Measurements from ENCODE around the gene ADD3.
A peak's percentile ranks its signal among the peaks of the same experiment; 100 is the strongest.

Gene ADD3

DNA sequence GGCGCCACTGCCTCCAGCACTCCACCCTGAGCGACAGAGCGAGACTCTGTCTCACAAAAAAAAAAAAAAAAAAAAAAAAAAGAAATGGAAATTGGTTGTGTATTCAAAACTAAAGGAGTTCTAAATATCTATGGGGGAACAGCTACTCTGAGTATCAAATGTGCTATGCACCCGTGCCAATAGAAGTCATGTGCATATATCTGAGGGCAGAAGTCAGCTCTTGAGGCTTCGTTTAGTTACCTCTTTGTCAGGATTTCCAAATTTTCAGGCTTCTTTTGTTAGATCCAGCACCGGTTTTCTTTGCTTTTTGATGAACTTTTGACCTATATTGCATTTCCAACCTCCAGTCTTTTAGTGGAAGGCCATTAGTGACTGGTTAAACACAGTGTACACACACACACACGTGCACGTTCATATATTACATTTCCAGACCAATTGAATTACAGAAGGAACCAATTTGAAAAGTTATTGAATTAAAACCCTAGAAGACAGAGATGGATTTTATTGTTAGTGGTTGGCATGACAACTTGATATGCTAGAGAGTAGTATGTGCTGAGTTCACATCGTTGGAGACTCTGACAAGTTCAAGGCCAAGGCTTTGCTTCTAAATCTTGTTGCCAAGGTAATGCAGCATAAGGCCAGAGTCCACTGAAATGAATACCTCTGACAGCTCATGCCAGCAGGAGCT, 33.1 kb upstream of the ADD3 start:
- Histone ChIP-seq H3K27ac (no peak overlapping the region), H3K36me3 (no peaks in the 10 kb centered on the region), H3K4me3 (ENCODE audit: low read depth, low read length) (no peak overlapping the region), H3K9me3 (ENCODE audit: severe bottlenecking) (no peaks in the 10 kb centered on the region), H3K27me3 (ENCODE audit: insufficient read depth, low read depth, severe bottlenecking) (no peaks in the 10 kb centered on the region)
- DNase-seq = no peak
- TF ChIP-seq, protein P1, sequence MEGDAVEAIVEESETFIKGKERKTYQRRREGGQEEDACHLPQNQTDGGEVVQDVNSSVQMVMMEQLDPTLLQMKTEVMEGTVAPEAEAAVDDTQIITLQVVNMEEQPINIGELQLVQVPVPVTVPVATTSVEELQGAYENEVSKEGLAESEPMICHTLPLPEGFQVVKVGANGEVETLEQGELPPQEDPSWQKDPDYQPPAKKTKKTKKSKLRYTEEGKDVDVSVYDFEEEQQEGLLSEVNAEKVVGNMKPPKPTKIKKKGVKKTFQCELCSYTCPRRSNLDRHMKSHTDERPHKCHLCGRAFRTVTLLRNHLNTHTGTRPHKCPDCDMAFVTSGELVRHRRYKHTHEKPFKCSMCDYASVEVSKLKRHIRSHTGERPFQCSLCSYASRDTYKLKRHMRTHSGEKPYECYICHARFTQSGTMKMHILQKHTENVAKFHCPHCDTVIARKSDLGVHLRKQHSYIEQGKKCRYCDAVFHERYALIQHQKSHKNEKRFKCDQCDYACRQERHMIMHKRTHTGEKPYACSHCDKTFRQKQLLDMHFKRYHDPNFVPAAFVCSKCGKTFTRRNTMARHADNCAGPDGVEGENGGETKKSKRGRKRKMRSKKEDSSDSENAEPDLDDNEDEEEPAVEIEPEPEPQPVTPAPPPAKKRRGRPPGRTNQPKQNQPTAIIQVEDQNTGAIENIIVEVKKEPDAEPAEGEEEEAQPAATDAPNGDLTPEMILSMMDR (IDR thresholded peaks at IDR 0.05; ENCODE audit: low read depth, low read length) = no peak

DNA sequence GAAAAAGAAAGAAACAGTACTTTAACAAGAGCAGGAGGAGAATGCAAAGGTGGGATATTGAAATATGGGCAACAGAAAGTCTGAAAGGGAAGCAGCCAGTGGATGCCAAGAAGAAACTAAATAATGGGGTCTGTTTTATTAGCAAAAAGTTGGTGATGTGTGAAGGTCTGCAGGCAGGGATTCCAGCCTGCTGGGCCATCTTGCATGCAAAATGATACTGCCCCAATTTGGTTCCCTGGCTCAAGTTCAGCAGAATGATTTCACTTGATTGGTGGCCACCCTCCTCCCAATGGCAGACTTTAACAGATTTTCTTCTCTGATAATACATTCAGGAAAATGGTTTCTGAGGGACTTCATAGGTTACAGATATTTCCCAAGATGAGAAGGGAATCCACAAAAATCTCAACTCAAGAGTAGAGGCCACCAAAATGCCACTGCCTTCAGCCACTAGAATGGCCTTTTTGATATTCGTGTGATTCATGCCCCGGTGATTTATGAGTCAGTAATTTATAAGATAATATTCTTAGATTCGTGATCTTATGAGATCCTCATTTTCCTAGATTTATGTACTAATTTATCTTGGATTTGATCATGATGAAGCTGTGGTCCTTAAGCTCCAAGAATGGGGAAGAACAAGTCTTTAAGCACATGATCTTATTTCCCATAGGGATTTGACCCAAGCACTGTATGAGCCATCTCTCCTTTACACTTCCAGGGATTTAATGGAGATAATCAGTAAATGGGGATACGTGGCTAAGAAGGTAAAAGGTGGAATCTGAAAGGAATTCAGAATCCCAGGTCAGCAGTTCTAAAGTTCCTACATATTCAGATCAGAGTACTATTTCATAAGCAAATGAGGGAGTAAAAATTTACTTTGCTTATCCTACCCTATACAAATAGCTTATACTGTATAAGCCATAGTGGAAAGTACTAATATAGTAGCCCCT, 32.3 kb upstream of the ADD3 start:
- H3K9me3 ChIP-seq (ENCODE audit: severe bottlenecking) = no peaks in the 10 kb centered on the region
- TF ChIP-seq, protein P1 (IDR thresholded peaks at IDR 0.05; ENCODE audit: low read depth, low read length) = no peak
- DNase-seq = no peak
- no peak overlapping the region for H3K4me3 ChIP-seq (ENCODE audit: low read depth, low read length)
- H3K36me3 ChIP-seq = no peaks in the 10 kb centered on the region
- H3K27ac ChIP-seq = no peak overlapping the region
- no peaks in the 10 kb centered on the region for H3K27me3 ChIP-seq (ENCODE audit: insufficient read depth, low read depth, severe bottlenecking)

DNA sequence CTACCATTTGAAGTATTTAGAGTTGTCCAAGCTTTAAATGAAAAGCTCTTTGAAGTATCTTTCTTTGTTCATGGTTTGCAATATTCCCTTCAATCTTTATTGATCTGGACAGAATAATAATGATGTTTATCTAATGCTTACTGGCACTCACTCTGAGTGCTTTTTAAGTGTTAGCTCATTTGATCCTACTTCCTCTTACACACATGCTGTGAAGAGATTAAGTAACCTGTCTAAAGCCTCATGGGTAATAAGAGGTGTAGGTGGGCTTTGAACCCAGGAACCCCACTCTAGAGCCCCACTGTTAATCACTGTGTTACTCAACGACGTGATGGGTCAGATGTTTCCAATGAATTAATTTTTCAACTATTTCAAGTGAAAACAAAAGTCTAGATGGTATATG, 31.1 kb upstream of the ADD3 start:
- DNase-seq = no peak
- TF ChIP-seq, protein P1 (IDR thresholded peaks at IDR 0.05; ENCODE audit: low read depth, low read length) = no peak
- H3K9me3 ChIP-seq (ENCODE audit: severe bottlenecking) = no peaks in the 10 kb centered on the region

DNA sequence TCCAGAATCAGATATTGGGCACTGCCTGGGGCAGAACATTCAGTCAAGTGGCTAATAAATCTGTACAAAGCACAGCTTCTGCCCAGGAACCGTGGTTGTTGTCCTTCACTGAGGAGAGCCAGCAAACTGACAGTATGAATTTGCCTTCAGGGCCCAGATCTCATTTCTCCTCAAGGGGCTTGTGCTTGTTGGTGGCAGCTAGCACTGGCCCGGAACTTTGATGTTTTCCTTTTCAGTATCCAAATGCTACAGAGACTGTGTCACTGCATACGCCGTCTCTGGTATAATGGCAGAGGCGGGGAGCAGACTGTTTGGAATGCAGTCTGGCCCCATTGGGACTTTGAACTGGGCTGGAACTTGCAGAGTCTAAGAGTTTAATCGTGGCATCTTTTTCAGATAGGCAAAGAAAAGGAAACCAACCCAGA, 30.4 kb upstream of the ADD3 start:
- H3K27me3 ChIP-seq (ENCODE audit: insufficient read depth, low read depth, severe bottlenecking) = no peaks in the 10 kb centered on the region
- no peak overlapping the region for H3K4me3 ChIP-seq (ENCODE audit: low read depth, low read length)
- no peak for DNase-seq
- no peak overlapping the region for H3K27ac ChIP-seq
- no peaks in the 10 kb centered on the region for H3K9me3 ChIP-seq (ENCODE audit: severe bottlenecking)
- no peaks in the 10 kb centered on the region for H3K36me3 ChIP-seq
- TF ChIP-seq, protein P1 (IDR thresholded peaks at IDR 0.05; ENCODE audit: low read depth, low read length) = no peak

More for the DNA sequence above, 31.1 kb upstream of the ADD3 start:
- H3K27ac ChIP-seq = no peak overlapping the region
- H3K4me3 ChIP-seq (ENCODE audit: low read depth, low read length) = no peak overlapping the region
- H3K36me3 ChIP-seq = no peaks in the 10 kb centered on the region
- no peaks in the 10 kb centered on the region for H3K27me3 ChIP-seq (ENCODE audit: insufficient read depth, low read depth, severe bottlenecking)

DNA sequence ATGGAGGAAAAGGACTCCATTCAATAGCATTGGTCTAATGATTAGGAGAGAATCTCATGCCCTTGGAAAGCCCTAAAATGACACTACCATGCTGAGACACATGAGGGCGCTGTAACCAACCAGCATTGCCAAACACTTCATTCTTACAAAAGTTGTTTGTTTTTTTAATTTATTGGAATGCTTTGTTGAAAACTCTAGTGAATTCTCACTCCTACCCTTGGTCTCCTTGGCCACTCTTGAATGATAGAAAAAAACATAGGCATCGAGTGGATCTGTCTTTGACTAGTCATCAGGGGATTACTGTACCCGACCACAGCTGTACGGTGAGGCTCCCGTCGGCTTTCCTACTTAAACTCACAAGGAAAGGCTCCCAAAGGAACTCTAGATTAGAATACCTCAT, 29.3 kb upstream of the ADD3 start:
- Histone ChIP-seq H3K9me3 (ENCODE audit: severe bottlenecking) (no peaks in the 10 kb centered on the region), H3K27me3 (ENCODE audit: insufficient read depth, low read depth, severe bottlenecking) (no peaks in the 10 kb centered on the region), H3K4me3 (ENCODE audit: low read depth, low read length) (no peak overlapping the region), H3K36me3 (no peaks in the 10 kb centered on the region), H3K27ac (no peak overlapping the region)
- DNase-seq = peak; percentile 48
- TF ChIP-seq, protein P1 (IDR thresholded peaks at IDR 0.05; ENCODE audit: low read depth, low read length) = peak; percentile 76
